Measurements from ENCODE around the gene PIGQ.

PIGQ gene

GRCh38 chr16:543301-544164 is 26.2 kb upstream of the PIGQ start:
- DNase-seq (ENCODE audit: low read depth) = no peak
- H3K4me3 ChIP-seq (ENCODE audit: low read depth, low read length) = no peak overlapping the region
- no peak for TF ChIP-seq CTCF (IDR thresholded peaks at IDR 0.05; ENCODE audit: insufficient read depth, low read depth, low read length, missing control alignments)

DNA sequence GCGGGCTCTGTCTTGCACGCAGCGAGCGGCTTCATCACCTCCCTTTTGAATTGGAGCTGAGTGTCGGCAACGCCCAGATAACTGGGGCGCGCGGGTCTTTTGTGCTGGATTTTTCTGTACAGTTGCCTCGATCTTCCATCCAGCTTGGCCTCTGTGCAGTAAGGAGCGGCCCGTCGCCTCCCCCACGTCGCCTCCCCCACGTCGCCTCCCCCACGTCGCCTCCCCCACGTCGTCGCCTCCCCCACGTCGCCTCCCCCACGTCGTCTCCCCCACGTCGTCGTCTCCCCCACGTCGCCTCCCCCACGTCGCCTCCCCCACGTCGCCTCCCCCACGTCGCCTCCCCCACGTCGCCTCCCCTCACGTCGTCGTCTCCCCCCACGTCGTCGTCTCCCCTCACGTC is 25.3 kb upstream of the PIGQ start:
- no peak for DNase-seq (ENCODE audit: low read depth)
- TF ChIP-seq CTCF (IDR thresholded peaks at IDR 0.05; ENCODE audit: insufficient read depth, low read depth, low read length, missing control alignments) = no peak

GRCh38 chr16:546909-547770 is 22.6 kb upstream of the PIGQ start:
- H3K4me3 ChIP-seq (ENCODE audit: low read depth, low read length) = no peak overlapping the region
- no peak for TF ChIP-seq CTCF (IDR thresholded peaks at IDR 0.05; ENCODE audit: insufficient read depth, low read depth, low read length, missing control alignments)
- no peak for DNase-seq (ENCODE audit: low read depth)

More for the DNA sequence above, 25.3 kb upstream of the PIGQ start:
- H3K4me3 ChIP-seq (ENCODE audit: low read depth, low read length) = no peak overlapping the region

DNA sequence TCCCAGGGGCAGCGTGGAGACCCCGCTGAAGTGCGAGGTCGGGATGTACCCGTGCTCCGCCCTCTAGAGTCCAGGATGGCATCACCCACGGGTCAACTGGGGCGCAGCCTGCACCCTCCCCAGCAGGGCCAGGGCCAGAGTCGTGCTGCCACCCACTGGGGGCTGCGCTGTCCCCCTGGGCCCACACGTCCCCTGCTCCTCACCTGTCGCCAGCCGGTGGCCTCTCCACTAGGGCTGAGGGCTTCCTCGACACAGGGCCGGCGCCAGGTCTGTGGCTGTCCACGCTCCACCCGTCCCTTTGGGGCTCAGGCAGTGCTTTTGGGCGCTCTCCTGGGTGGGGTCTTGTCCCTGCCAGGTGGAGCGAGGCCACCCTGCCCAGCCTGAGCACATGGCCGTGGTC is 21.2 kb upstream of the PIGQ start:
- H3K4me3 ChIP-seq (ENCODE audit: low read depth, low read length) = no peak overlapping the region
- DNase-seq (ENCODE audit: low read depth) = no peak
- no peak for TF ChIP-seq CTCF (IDR thresholded peaks at IDR 0.05; ENCODE audit: insufficient read depth, low read depth, low read length, missing control alignments)

DNA sequence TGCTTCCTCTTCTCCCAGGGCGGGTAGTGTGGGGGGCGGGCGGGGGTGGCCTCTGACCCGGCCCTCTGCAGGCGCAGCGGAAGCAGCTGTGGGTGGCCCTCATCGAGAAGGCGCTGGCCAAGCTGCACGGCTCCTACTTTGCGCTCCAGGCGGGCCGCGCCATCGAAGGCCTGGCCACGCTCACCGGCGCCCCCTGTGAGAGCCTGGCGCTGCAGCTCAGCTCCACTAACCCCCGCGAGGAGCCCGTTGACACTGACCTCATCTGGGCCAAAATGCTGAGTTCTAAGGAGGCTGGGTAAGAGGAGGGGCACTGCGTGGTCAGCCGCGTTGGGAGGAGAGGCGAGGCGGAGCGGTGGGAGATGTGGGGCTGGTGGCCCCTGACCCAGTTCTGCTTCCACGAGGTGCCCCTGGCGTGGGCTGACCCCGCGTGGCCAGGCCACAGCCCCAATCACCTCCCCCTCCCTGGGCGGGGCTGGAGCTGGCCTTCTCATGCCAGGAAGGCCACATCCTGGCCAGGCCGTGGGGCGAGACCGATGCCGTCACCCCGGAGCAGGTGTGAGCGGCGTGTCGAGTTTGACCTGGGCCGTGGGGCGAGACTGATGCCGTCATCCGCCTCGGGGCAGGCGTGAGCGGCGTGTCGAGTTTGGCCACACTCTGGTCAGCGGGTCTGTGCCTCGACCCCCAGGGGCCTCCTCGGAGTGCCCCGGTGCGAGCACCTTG is 20.1 kb upstream of the PIGQ start:
- no peak for TF ChIP-seq CTCF (IDR thresholded peaks at IDR 0.05; ENCODE audit: insufficient read depth, low read depth, low read length, missing control alignments)

DNA sequence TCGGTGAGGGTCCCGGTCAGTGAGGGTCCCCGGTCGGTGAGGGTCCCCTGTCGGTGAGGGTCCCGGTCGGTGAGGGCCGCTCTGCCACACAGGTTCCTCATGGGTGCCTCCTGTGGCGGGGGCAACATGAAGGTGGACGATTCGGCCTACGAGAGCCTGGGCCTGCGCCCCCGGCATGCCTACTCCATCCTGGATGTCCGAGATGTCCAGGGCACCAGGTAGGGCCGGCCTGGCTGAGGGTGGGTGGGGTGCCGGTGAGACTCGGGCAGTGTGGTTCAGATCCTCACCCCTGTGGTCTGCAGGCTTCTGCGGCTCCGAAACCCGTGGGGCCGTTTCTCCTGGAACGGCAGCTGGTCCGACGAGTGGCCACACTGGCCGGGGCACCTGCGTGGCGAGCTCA is 18.6 kb upstream of the PIGQ start:
- DNase-seq (ENCODE audit: low read depth) = no peak
- no peak overlapping the region for H3K4me3 ChIP-seq (ENCODE audit: low read depth, low read length)
- TF ChIP-seq CTCF (IDR thresholded peaks at IDR 0.05; ENCODE audit: insufficient read depth, low read depth, low read length, missing control alignments) = no peak

More for the DNA sequence above, 20.1 kb upstream of the PIGQ start:
- no peak overlapping the region for H3K4me3 ChIP-seq (ENCODE audit: low read depth, low read length)
- DNase-seq (ENCODE audit: low read depth) = no peak

All from GM12865 (cell line).